ENCODE data around the gene PRR16.

Gene PRR16

DNA sequence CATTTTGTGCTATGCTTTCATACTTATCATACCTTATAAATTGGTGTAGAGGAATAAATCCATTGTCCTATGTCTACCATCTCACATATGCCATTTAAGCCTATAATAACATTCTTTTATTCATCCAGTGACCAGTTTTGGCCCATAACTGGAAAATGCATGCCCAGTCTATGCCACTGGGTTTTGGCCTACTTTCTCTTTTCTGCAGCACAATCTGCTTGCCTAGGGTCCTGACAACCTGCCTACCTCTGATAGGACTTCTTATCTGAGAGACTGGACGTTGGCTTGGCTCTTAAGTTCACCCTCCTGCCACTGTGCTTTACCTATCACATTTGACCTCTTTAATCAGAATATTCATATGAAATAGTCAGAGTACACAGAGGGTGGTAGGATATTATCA, 103.0 kb downstream of the PRR16 start:
- H3K4me1 Mint-ChIP-seq, result no peaks in the 10 kb centered on the region
- H3K27me3 Mint-ChIP-seq, result no peaks in the 10 kb centered on the region
- peaks cover 40% of the 10 kb centered on the region for H3K9me3 Mint-ChIP-seq
- ATAC-seq (replicated peaks; ENCODE audit: extremely low read depth, poor library complexity, severe bottlenecking), result no peak
- no peak overlapping the region for H3K4me3 Mint-ChIP-seq
- H3K36me3 Mint-ChIP-seq (ENCODE audit: insufficient read depth), result no peaks in the 10 kb centered on the region
- DNase-seq (ENCODE audit: low spot score in 2 of 2), result no peak
- no peak overlapping the region for H3K27ac Mint-ChIP-seq (ENCODE audit: low read depth)

DNA sequence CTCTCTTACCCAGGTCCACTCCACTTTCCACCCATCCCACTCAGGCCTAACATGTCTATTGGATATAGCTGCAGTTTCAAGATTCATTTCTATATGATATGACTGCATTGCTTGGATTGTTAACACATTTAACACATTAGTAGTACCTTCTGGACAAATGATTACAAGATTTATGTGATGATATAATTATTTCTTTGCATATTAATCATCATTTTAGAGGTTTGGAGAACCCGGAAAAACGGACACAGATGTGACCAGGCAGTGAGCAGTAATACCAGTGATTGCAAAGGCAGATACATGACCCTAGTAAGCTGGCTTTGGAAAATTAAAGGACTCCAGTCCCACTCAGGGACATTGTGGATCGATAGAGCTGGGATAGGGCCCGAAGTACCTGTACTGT, 103.8 kb downstream of the PRR16 start:
- Mint-ChIP-seq H3K4me3 (no peak overlapping the region), H3K36me3 (ENCODE audit: insufficient read depth) (no peaks in the 10 kb centered on the region), H3K27ac (ENCODE audit: low read depth) (no peak overlapping the region), H3K27me3 (no peaks in the 10 kb centered on the region), H3K4me1 (no peaks in the 10 kb centered on the region), H3K9me3 (peaks cover 42% of the 10 kb centered on the region)
- DNase-seq (ENCODE audit: low spot score in 2 of 2), result no peak
- no peak for ATAC-seq (replicated peaks; ENCODE audit: extremely low read depth, poor library complexity, severe bottlenecking)

DNA sequence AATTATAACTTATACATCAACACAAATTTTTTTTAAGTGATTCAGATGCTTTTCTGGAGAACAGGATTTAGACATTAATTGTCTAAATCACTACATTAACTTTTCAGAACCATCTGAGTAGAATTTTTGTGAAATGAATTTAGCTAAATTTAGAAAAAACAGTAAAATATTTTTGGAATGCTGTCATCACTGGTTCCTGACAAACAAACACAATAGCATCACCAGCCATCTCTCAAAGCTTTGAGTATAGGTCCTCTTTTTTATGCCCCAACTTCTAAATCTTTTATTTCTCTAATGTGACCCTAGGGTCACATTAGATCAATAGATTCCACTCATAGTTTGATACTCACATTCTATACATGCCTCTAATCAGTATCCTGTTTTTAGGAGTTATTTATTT, 104.6 kb downstream of the PRR16 start:
- peaks cover 37% of the 10 kb centered on the region for H3K9me3 Mint-ChIP-seq
- no peak for DNase-seq (ENCODE audit: low spot score in 2 of 2)
- no peak overlapping the region for H3K27ac Mint-ChIP-seq (ENCODE audit: low read depth)

DNA sequence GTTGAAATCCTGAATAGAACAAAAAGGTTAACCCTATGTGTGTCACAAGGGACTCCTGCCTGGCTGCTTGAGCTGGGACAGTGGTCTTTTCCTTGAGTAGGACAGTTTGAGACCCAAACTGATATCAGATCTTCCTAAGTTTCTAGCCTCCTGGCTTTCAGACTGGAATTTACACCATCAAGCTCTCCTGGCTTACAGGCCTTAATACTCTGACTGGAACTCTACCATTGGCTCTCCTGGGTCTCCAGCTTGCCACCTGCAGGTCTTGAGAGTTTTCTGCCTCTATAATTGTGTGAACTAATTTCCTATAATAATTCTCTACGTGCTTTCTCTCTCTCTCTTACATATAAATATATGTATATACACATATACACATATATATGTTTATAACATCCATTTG, 112.5 kb downstream of the PRR16 start:
- H3K27me3 Mint-ChIP-seq, result no peaks in the 10 kb centered on the region

More for the DNA sequence above, 104.6 kb downstream of the PRR16 start:
- Mint-ChIP-seq H3K36me3 (ENCODE audit: insufficient read depth) (no peaks in the 10 kb centered on the region), H3K4me1 (no peaks in the 10 kb centered on the region), H3K4me3 (no peak overlapping the region), H3K27me3 (no peaks in the 10 kb centered on the region)
- ATAC-seq (replicated peaks; ENCODE audit: extremely low read depth, poor library complexity, severe bottlenecking), result no peak

DNA sequence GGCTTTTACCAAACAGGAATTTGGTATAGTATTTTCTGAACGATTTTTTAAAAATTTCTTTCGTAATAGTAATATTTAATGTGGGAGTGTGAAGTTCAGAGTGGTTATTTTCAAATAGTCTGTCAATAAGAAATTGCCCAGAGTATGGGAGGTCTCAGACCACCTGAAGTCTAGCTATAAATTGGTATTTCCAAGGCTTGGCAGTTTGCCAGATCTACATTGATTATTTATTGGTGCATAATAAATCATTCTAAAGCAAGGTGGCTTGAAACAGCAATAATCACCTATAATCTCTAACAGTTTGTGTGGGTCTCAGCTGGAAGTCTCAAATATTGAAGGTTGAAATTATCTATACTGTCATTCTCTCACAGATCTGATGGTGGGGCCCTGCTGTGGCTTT, 118.5 kb downstream of the PRR16 start:
- Mint-ChIP-seq H3K4me3 (no peak overlapping the region), H3K9me3 (peaks cover 22% of the 10 kb centered on the region), H3K27ac (ENCODE audit: low read depth) (no peak overlapping the region), H3K36me3 (ENCODE audit: insufficient read depth) (no peaks in the 10 kb centered on the region), H3K27me3 (no peaks in the 10 kb centered on the region), H3K4me1 (no peaks in the 10 kb centered on the region)
- DNase-seq (ENCODE audit: low spot score in 2 of 2), result no peak
- no peak for ATAC-seq (replicated peaks; ENCODE audit: extremely low read depth, poor library complexity, severe bottlenecking)

More for the DNA sequence above, 112.5 kb downstream of the PRR16 start:
- Mint-ChIP-seq H3K9me3 (peaks cover 22% of the 10 kb centered on the region), H3K36me3 (ENCODE audit: insufficient read depth) (no peaks in the 10 kb centered on the region), H3K4me1 (no peaks in the 10 kb centered on the region), H3K27ac (ENCODE audit: low read depth) (no peak overlapping the region), H3K4me3 (no peak overlapping the region)
- ATAC-seq (replicated peaks; ENCODE audit: extremely low read depth, poor library complexity, severe bottlenecking) (no peak), DNase-seq (ENCODE audit: low spot score in 2 of 2) (no peak)

DNA sequence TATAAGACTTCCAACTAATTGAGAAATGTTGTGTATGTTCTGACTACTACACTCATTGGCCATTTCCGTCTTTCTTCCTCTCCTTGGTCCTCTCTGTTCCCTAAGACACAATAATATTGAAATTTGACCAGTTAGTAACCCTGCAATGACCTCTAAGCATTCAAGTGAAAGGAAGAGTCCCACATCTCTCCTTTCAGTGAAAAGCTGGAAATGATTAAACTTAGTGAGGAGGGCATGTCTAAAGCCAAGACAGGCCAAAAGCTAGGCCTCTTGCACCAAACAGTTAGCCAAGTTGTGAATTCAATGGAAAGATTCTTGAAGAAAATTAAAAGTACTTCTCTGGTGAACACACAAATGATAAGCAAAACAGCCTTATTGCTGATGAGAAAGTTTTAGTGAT, 122.5 kb downstream of the PRR16 start:
- DNase-seq (ENCODE audit: low spot score in 2 of 2) (no peak), ATAC-seq (replicated peaks; ENCODE audit: extremely low read depth, poor library complexity, severe bottlenecking) (no peak)
- Mint-ChIP-seq H3K27me3 (no peaks in the 10 kb centered on the region), H3K4me3 (no peak overlapping the region), H3K36me3 (ENCODE audit: insufficient read depth) (no peaks in the 10 kb centered on the region), H3K27ac (ENCODE audit: low read depth) (no peak overlapping the region), H3K9me3 (peaks cover 7% of the 10 kb centered on the region), H3K4me1 (no peaks in the 10 kb centered on the region)

DNA sequence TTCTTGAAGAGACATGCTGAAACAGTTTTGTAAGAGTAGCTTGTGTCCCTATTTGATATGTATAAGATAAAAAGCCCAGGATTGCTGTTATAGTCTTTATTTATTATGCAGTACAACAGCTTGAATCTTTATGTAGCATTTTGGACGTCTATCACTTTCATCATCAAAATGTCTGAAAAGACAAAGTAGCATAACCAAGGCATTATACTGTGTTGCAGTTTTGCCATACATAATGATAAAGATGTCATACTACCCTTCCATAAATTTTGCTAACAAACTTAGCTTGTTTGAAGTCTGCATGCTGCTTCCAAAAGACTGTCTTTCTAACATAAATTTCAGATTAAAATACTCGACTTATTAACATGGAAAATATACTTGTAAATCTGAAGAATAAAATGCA, 127.8 kb downstream of the PRR16 start:
- H3K9me3 Mint-ChIP-seq, result peaks cover 7% of the 10 kb centered on the region
- no peaks in the 10 kb centered on the region for H3K4me1 Mint-ChIP-seq
- ATAC-seq (replicated peaks; ENCODE audit: extremely low read depth, poor library complexity, severe bottlenecking), result no peak
- no peaks in the 10 kb centered on the region for H3K36me3 Mint-ChIP-seq (ENCODE audit: insufficient read depth)
- no peaks in the 10 kb centered on the region for H3K27me3 Mint-ChIP-seq
- no peak for DNase-seq (ENCODE audit: low spot score in 2 of 2)
- H3K4me3 Mint-ChIP-seq, result no peak overlapping the region
- H3K27ac Mint-ChIP-seq (ENCODE audit: low read depth), result no peak overlapping the region

DNA sequence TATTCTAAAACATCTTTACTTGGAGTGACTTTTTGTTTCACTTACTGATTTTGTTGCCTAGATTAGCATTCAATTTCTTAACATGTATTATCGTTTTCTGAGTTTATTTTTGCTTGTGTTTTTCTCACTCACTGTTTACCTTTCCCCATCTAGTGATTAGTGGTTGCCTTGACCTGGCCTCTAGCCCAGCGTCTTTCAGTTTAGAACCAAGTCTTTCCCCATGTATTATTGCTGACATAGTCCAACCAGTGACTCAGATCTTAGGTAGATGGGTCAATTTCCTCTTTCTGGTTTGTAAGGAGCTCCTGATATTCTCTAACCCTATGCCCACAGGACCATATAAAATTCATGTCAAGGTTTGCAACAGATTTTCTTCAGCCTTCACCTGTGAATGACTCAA, 135.5 kb downstream of the PRR16 start:
- no peak overlapping the region for H3K4me3 Mint-ChIP-seq
- DNase-seq (ENCODE audit: low spot score in 2 of 2) (no peak), ATAC-seq (replicated peaks; ENCODE audit: extremely low read depth, poor library complexity, severe bottlenecking) (no peak)
- no peaks in the 10 kb centered on the region for H3K4me1 Mint-ChIP-seq
- H3K27me3 Mint-ChIP-seq, result no peaks in the 10 kb centered on the region
- H3K9me3 Mint-ChIP-seq, result peaks cover 5% of the 10 kb centered on the region
- no peaks in the 10 kb centered on the region for H3K36me3 Mint-ChIP-seq (ENCODE audit: insufficient read depth)
- H3K27ac Mint-ChIP-seq (ENCODE audit: low read depth), result no peak overlapping the region

DNA sequence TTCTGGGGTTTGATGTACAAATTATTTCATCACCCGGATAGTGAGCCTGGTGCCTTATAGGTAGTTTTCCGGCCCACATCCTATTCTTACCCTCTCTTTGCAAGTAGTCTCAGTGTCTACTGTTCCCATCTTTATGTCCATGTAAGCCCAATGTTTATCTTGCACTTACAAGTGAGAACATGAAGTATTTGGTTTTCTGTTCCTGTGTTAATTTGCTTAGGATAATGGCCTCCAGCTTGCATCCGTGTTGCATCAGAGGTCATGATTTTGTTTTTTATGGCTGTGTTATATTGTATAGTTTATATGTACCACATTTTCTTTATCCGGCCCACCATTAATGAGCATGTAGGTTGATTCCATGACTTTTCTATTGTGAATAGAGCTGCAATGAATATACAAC, 136.5 kb downstream of the PRR16 start:
- Mint-ChIP-seq H3K27me3 (no peaks in the 10 kb centered on the region), H3K4me3 (no peak overlapping the region), H3K27ac (ENCODE audit: low read depth) (no peak overlapping the region), H3K9me3 (peaks cover 5% of the 10 kb centered on the region), H3K4me1 (no peaks in the 10 kb centered on the region), H3K36me3 (ENCODE audit: insufficient read depth) (no peaks in the 10 kb centered on the region)
- DNase-seq (ENCODE audit: low spot score in 2 of 2), result no peak
- no peak for ATAC-seq (replicated peaks; ENCODE audit: extremely low read depth, poor library complexity, severe bottlenecking)

DNA sequence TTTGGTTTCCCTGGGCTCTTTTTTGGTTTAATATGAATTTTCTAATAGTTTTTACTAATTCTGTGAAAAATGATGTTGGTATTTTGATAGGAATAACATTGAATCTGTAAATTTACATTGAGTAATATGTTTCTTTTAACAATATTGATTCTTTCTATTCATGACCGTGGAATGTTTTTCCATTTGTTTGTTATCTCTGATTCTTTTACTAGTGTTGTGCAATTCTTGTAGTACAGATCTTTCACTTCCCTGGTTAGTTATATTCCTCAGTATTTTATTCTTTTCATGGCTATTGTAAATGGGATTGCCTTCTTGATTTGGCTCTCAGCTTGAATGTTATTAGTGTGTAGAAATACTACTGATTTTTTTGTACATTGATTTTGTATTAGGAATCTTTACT, 137.9 kb downstream of the PRR16 start:
- Mint-ChIP-seq H3K27me3 (no peaks in the 10 kb centered on the region), H3K4me1 (no peaks in the 10 kb centered on the region), H3K36me3 (ENCODE audit: insufficient read depth) (no peaks in the 10 kb centered on the region), H3K4me3 (no peak overlapping the region), H3K27ac (ENCODE audit: low read depth) (no peak overlapping the region), H3K9me3 (peaks cover 5% of the 10 kb centered on the region)
- ATAC-seq (replicated peaks; ENCODE audit: extremely low read depth, poor library complexity, severe bottlenecking) (no peak), DNase-seq (ENCODE audit: low spot score in 2 of 2) (no peak)

DNA sequence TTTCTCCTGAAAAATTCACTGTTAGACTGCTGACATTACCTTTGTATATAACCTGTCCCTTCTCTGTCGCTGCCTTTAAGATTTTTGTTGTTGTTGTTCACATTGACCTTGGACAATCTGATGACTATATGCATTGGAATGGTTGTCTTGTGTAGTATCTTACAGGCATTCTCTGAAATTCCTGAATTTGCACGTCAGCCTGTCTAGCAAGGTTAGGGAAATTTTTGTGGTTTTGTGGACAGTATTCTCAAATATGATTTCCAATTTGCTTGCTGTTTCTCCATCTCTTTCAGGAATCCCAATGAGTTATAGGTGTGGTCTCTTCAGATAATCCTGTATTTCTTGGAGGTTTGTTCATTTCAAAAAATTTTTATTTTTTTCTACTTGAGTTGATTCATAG, 140.8 kb downstream of the PRR16 start:
- Mint-ChIP-seq H3K9me3 (peaks cover 11% of the 10 kb centered on the region), H3K4me1 (no peaks in the 10 kb centered on the region), H3K27ac (ENCODE audit: low read depth) (no peak overlapping the region), H3K36me3 (ENCODE audit: insufficient read depth) (no peaks in the 10 kb centered on the region), H3K4me3 (no peak overlapping the region), H3K27me3 (no peaks in the 10 kb centered on the region)
- ATAC-seq (replicated peaks; ENCODE audit: extremely low read depth, poor library complexity, severe bottlenecking), result no peak
- DNase-seq (ENCODE audit: low spot score in 2 of 2), result no peak

DNA sequence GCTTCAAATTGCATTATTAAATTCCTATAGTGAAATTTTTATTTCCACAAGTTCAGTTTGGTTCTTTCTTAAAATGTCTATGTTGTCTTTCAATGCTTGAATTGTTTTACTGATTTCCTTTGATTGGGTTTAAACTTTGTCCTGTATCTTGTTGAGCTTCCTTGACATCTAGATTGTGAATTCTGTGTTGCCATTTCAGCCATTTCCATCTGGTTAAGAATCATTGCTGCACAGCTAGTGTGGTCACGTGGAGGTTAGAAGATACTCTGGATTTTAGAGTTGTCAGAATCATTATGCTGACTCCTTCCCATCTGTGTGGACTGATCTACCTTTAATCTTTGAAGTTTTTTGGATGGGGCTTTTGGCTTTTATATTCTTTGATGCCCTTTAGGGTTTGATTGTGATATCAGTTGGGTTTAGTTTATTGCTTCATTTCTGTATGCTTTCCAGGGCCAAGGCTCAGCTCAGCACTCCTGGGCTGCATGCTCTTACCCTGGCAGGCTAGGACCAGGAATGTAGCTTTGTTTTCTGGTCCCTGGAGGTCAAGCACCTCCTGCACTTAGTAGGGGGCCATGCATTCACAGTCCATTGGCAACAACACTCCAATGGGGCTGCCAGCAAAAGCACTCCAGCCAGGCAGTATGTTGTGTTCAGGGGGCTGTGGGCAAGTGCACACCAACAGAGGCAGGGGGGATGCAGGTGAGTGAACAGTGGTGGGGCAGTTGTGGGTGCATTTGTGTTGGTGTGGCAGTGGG, 141.4 kb downstream of the PRR16 start:
- no peaks in the 10 kb centered on the region for H3K36me3 Mint-ChIP-seq (ENCODE audit: insufficient read depth)
- H3K27ac Mint-ChIP-seq (ENCODE audit: low read depth), result no peak overlapping the region
- ATAC-seq (replicated peaks; ENCODE audit: extremely low read depth, poor library complexity, severe bottlenecking) (no peak), DNase-seq (ENCODE audit: low spot score in 2 of 2) (no peak)
- H3K4me1 Mint-ChIP-seq, result no peaks in the 10 kb centered on the region
- no peak overlapping the region for H3K4me3 Mint-ChIP-seq
- no peaks in the 10 kb centered on the region for H3K27me3 Mint-ChIP-seq
- peaks cover 14% of the 10 kb centered on the region for H3K9me3 Mint-ChIP-seq

DNA sequence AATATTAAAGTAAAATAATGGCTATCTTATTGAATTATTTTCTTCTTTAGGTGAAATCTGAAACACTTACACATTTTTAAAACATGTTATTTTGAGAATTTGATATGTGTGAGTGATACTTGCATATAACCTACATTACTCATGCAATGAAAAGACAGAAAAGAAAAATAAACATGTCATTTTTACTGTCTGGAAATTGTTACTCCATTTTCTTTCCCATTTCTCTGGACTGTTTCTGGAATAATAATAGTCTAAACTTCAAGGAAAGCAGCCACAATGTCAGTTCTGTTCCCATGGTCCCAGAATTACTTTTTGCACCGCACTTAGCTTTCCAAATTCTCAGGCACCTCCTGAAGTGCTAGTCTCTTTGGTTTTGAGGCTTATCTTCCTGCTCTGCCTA, 145.5 kb downstream of the PRR16 start:
- Mint-ChIP-seq H3K9me3 (peaks cover 23% of the 10 kb centered on the region), H3K27ac (ENCODE audit: low read depth) (no peak overlapping the region), H3K36me3 (ENCODE audit: insufficient read depth) (no peaks in the 10 kb centered on the region), H3K27me3 (no peaks in the 10 kb centered on the region), H3K4me1 (no peaks in the 10 kb centered on the region), H3K4me3 (no peak overlapping the region)
- DNase-seq (ENCODE audit: low spot score in 2 of 2), result no peak
- ATAC-seq (replicated peaks; ENCODE audit: extremely low read depth, poor library complexity, severe bottlenecking), result no peak

Data from central memory CD8-positive, alpha-beta T cell (primary cell).